ENCODE data around the gene RPS4Y2.
A peak's percentile ranks its signal among the peaks of the same experiment; 100 is the strongest.

RPS4Y2 gene

GRCh38 chrY:20763869-20764268, 8.0 kb downstream of the RPS4Y2 start:
- Histone ChIP-seq H3K4me2 (ENCODE audit: insufficient read depth, low read length) (no peak overlapping the region), H3K9ac (ENCODE audit: low read depth, low read length) (no peak overlapping the region), H3K27ac (ENCODE audit: low read length) (no peak overlapping the region), H3K27me3 (ENCODE audit: insufficient read depth, low read length, poor library complexity) (no peaks in the 10 kb centered on the region), H3K4me1 (ENCODE audit: insufficient read depth, low read length) (no peaks in the 10 kb centered on the region), H3K4me3 (ENCODE audit: low read depth in 1 of 2, low read length in 2 of 2) (no peak overlapping the region), H3K9me3 (ENCODE audit: insufficient read depth, low read length, severe bottlenecking) (no peaks in the 10 kb centered on the region), H3K79me2 (ENCODE audit: insufficient read depth, low read length) (no peaks in the 10 kb centered on the region), H4K20me1 (ENCODE audit: insufficient read depth, low read length) (no peaks in the 10 kb centered on the region), H3K36me3 (ENCODE audit: insufficient read depth, low read length) (no peaks in the 10 kb centered on the region), H2AFZ (ENCODE audit: low read depth, low read length) (no peak overlapping the region)
- no peak for TF ChIP-seq EZH2 (IDR thresholded peaks at IDR 0.05; ENCODE audit: borderline replicate concordance, low read depth, low read length, severe bottlenecking)
- no peak for TF ChIP-seq CTCF (IDR thresholded peaks at IDR 0.05; ENCODE audit: borderline replicate concordance, extremely low read depth, low read length, poor library complexity, severe bottlenecking)
- no peak for ATAC-seq (ENCODE audit: insufficient read depth, low read depth)
- DNase-seq: no peak

- no peak for TF ChIP-seq CTCF (IDR thresholded peaks at IDR 0.05; ENCODE audit: borderline replicate concordance, extremely low read depth, low read length, poor library complexity, severe bottlenecking)
- TF ChIP-seq EZH2 (IDR thresholded peaks at IDR 0.05; ENCODE audit: borderline replicate concordance, low read depth, low read length, severe bottlenecking): no peak
- Histone ChIP-seq H2AFZ (ENCODE audit: low read depth, low read length) (no peak overlapping the region), H3K4me2 (ENCODE audit: insufficient read depth, low read length) (no peak overlapping the region), H3K36me3 (ENCODE audit: insufficient read depth, low read length) (no peaks in the 10 kb centered on the region), H3K4me3 (ENCODE audit: low read depth in 1 of 2, low read length in 2 of 2) (no peak overlapping the region), H3K79me2 (ENCODE audit: insufficient read depth, low read length) (no peaks in the 10 kb centered on the region), H3K4me1 (ENCODE audit: insufficient read depth, low read length) (no peaks in the 10 kb centered on the region), H3K9ac (ENCODE audit: low read depth, low read length) (no peak overlapping the region), H3K9me3 (ENCODE audit: insufficient read depth, low read length, severe bottlenecking) (no peaks in the 10 kb centered on the region), H3K27me3 (ENCODE audit: insufficient read depth, low read length, poor library complexity) (no peaks in the 10 kb centered on the region), H3K27ac (ENCODE audit: low read length) (no peak overlapping the region), H4K20me1 (ENCODE audit: insufficient read depth, low read length) (no peaks in the 10 kb centered on the region)
- DNase-seq: no peak
- no peak for ATAC-seq (ENCODE audit: insufficient read depth, low read depth)
Measured at GRCh38 chrY:20765117-20765516, 9.2 kb downstream of the RPS4Y2 start.

- Histone ChIP-seq H2AFZ (ENCODE audit: low read depth, low read length) (no peak overlapping the region), H3K27me3 (ENCODE audit: insufficient read depth, low read length, poor library complexity) (no peaks in the 10 kb centered on the region), H4K20me1 (ENCODE audit: insufficient read depth, low read length) (no peaks in the 10 kb centered on the region), H3K9me3 (ENCODE audit: insufficient read depth, low read length, severe bottlenecking) (no peaks in the 10 kb centered on the region), H3K9ac (ENCODE audit: low read depth, low read length) (no peak overlapping the region), H3K27ac (ENCODE audit: low read length) (no peak overlapping the region), H3K4me3 (ENCODE audit: low read depth in 1 of 2, low read length in 2 of 2) (no peak overlapping the region), H3K4me1 (ENCODE audit: insufficient read depth, low read length) (peaks cover 7% of the 10 kb centered on the region), H3K79me2 (ENCODE audit: insufficient read depth, low read length) (no peaks in the 10 kb centered on the region), H3K4me2 (ENCODE audit: insufficient read depth, low read length) (no peak overlapping the region), H3K36me3 (ENCODE audit: insufficient read depth, low read length) (no peaks in the 10 kb centered on the region)
- no peak for DNase-seq
- ATAC-seq (ENCODE audit: insufficient read depth, low read depth): no peak
- TF ChIP-seq EZH2 (IDR thresholded peaks at IDR 0.05; ENCODE audit: borderline replicate concordance, low read depth, low read length, severe bottlenecking) (no peak), CTCF (IDR thresholded peaks at IDR 0.05; ENCODE audit: borderline replicate concordance, extremely low read depth, low read length, poor library complexity, severe bottlenecking) (no peak)
Measured at GRCh38 chrY:20770755-20771154, 14.8 kb downstream of the RPS4Y2 start.

- TF ChIP-seq EZH2 (IDR thresholded peaks at IDR 0.05; ENCODE audit: borderline replicate concordance, low read depth, low read length, severe bottlenecking) (no peak), CTCF (IDR thresholded peaks at IDR 0.05; ENCODE audit: borderline replicate concordance, extremely low read depth, low read length, poor library complexity, severe bottlenecking) (no peak)
- no peaks in the 10 kb centered on the region for H3K36me3 ChIP-seq (ENCODE audit: insufficient read depth, low read length)
- ATAC-seq (ENCODE audit: insufficient read depth, low read depth) (peak; percentile 75), DNase-seq (peak; percentile 4)
- H4K20me1 ChIP-seq (ENCODE audit: insufficient read depth, low read length): no peaks in the 10 kb centered on the region
- no peak overlapping the region for H3K4me3 ChIP-seq (ENCODE audit: low read depth in 1 of 2, low read length in 2 of 2)
- H2AFZ ChIP-seq (ENCODE audit: low read depth, low read length): no peak overlapping the region
- H3K9ac ChIP-seq (ENCODE audit: low read depth, low read length): no peak overlapping the region
- H3K4me1 ChIP-seq (ENCODE audit: insufficient read depth, low read length): peaks cover 21% of the 10 kb centered on the region
- H3K27me3 ChIP-seq (ENCODE audit: insufficient read depth, low read length, poor library complexity): no peaks in the 10 kb centered on the region
- no peaks in the 10 kb centered on the region for H3K9me3 ChIP-seq (ENCODE audit: insufficient read depth, low read length, severe bottlenecking)
- H3K4me2 ChIP-seq (ENCODE audit: insufficient read depth, low read length): no peak overlapping the region
- no peaks in the 10 kb centered on the region for H3K79me2 ChIP-seq (ENCODE audit: insufficient read depth, low read length)
- H3K27ac ChIP-seq (ENCODE audit: low read length): peak overlapping the region; percentile 40
Measured at GRCh38 chrY:20776104-20776503, 20.2 kb downstream of the RPS4Y2 start.

All from DND-41 (cell line).